H7 (cell line): ENCODE data around the gene GUCY1A1. TPM values are rescaled to one million over a fixed set of nuclear protein-coding genes. Genes with fewer than 3 reads are reported as not detected.

Experiments used
- DNase-seq: peaks from one replicate; pipeline ENCODE4 v3.0.0; 2012
- H3K27me3 ChIP-seq: 2 replicates; pipeline ENCODE4 v1.6.0; 2011; ENCODE audit warnings: mild to moderate bottlenecking, low read length; ENCODE audit not compliant: control insufficient read depth, insufficient read depth
- H3K36me3 ChIP-seq: replicated peaks from 2 replicates; pipeline ENCODE4 v1.5.1; 2011; ENCODE audit warnings: low read length; ENCODE audit not compliant: control insufficient read depth, insufficient read depth
- H3K4me3 ChIP-seq: 2 replicates; pipeline ENCODE4 v1.5.1; 2011; ENCODE audit warnings: low read depth, mild to moderate bottlenecking, control low read depth, low read length, moderate library complexity; ENCODE audit not compliant: insufficient read depth
- total RNA-seq: library from RNA; depleted of rRNA; stranded (reverse); fragments of >200 nt; shearing (Covaris generic); gene quantifications from 2 replicates; pipeline ENCODE4 v1.2.3, GENCODE V29; 2014

The GUCY1A1 gene
- total RNA-seq, 1 experiment from 2014 or later = 0.10 TPM

- no peak for DNase-seq
- Histone ChIP-seq H3K36me3 (no peaks in the 10 kb centered on the region), H3K4me3 (no peak overlapping the region), H3K27me3 (no peaks in the 10 kb centered on the region)
These were observed 55.7 kb downstream of the GUCY1A1 start for GRCh38 chr4:155722336-155722735.

GRCh38 chr4:155722816-155723499 lies 56.3 kb downstream of the GUCY1A1 start:
- H3K4me3 ChIP-seq = no peak overlapping the region
- no peak for DNase-seq
- no peaks in the 10 kb centered on the region for H3K36me3 ChIP-seq
- no peaks in the 10 kb centered on the region for H3K27me3 ChIP-seq

- Histone ChIP-seq H3K27me3 (no peaks in the 10 kb centered on the region), H3K4me3 (no peak overlapping the region), H3K36me3 (no peaks in the 10 kb centered on the region)
- no peak for DNase-seq
These were observed 58.1 kb downstream of the GUCY1A1 start for GRCh38 chr4:155724731-155725130.

GRCh38 chr4:155734065-155734464 lies 67.4 kb downstream of the GUCY1A1 start:
- Histone ChIP-seq H3K4me3 (no peak overlapping the region), H3K36me3 (no peaks in the 10 kb centered on the region), H3K27me3 (no peaks in the 10 kb centered on the region)
- no peak for DNase-seq

GRCh38 chr4:155734951-155735350 lies 68.3 kb downstream of the GUCY1A1 start:
- no peaks in the 10 kb centered on the region for H3K27me3 ChIP-seq
- H3K4me3 ChIP-seq = no peak overlapping the region
- DNase-seq = no peak
- no peaks in the 10 kb centered on the region for H3K36me3 ChIP-seq

GRCh38 chr4:155735496-155735895 lies 68.8 kb downstream of the GUCY1A1 start:
- no peak for DNase-seq
- Histone ChIP-seq H3K27me3 (no peaks in the 10 kb centered on the region), H3K36me3 (no peaks in the 10 kb centered on the region), H3K4me3 (no peak overlapping the region)

- Histone ChIP-seq H3K4me3 (no peak overlapping the region), H3K36me3 (no peaks in the 10 kb centered on the region), H3K27me3 (no peaks in the 10 kb centered on the region)
- DNase-seq = no peak
These were observed 71.9 kb downstream of the GUCY1A1 start for GRCh38 chr4:155738548-155738947.

- no peaks in the 10 kb centered on the region for H3K36me3 ChIP-seq
- H3K27me3 ChIP-seq = no peaks in the 10 kb centered on the region
- no peak overlapping the region for H3K4me3 ChIP-seq
- DNase-seq = no peak
These were observed 74.9 kb downstream of the GUCY1A1 start for GRCh38 chr4:155741546-155741945.

- no peaks in the 10 kb centered on the region for H3K27me3 ChIP-seq
- no peaks in the 10 kb centered on the region for H3K36me3 ChIP-seq
- no peak for DNase-seq
- H3K4me3 ChIP-seq = no peak overlapping the region
These were observed 75.8 kb downstream of the GUCY1A1 start for GRCh38 chr4:155742310-155743015.

- DNase-seq = no peak
- H3K27me3 ChIP-seq = no peaks in the 10 kb centered on the region
- no peaks in the 10 kb centered on the region for H3K36me3 ChIP-seq
- no peak overlapping the region for H3K4me3 ChIP-seq
These were observed 79.3 kb downstream of the GUCY1A1 start for GRCh38 chr4:155745984-155746383.

GRCh38 chr4:155748039-155748438 lies 81.4 kb downstream of the GUCY1A1 start:
- Histone ChIP-seq H3K36me3 (no peaks in the 10 kb centered on the region), H3K27me3 (no peaks in the 10 kb centered on the region), H3K4me3 (no peak overlapping the region)
- no peak for DNase-seq

GRCh38 chr4:155749041-155749440 lies 82.4 kb downstream of the GUCY1A1 start:
- DNase-seq = no peak
- Histone ChIP-seq H3K4me3 (no peak overlapping the region), H3K27me3 (no peaks in the 10 kb centered on the region), H3K36me3 (no peaks in the 10 kb centered on the region)

GRCh38 chr4:155751569-155751968 lies 84.9 kb downstream of the GUCY1A1 start:
- Histone ChIP-seq H3K36me3 (no peaks in the 10 kb centered on the region), H3K4me3 (no peak overlapping the region), H3K27me3 (no peaks in the 10 kb centered on the region)

GRCh38 chr4:155757745-155758265 lies 91.2 kb downstream of the GUCY1A1 start:
- no peaks in the 10 kb centered on the region for H3K36me3 ChIP-seq
- H3K27me3 ChIP-seq = peaks cover 26% of the 10 kb centered on the region
- DNase-seq = no peak
- no peak overlapping the region for H3K4me3 ChIP-seq

More at GRCh38 chr4:155751569-155751968, 84.9 kb downstream of the GUCY1A1 start:
- DNase-seq = no peak
